ENCODE results near the gene EI24.

EI24 gene

GRCh38 chr11:125583496-125583895 is 14.2 kb downstream of the EI24 start:
- DNase-seq: no peak

GRCh38 chr11:125585487-125585886 is 16.2 kb downstream of the EI24 start:
- no peak for DNase-seq

GRCh38 chr11:125586623-125587022 is 17.3 kb downstream of the EI24 start:
- no peak for DNase-seq

GRCh38 chr11:125587480-125587879 is 18.2 kb downstream of the EI24 start:
- DNase-seq: no peak

- no peak for DNase-seq
Measured at GRCh38 chr11:125588505-125588904, 19.2 kb downstream of the EI24 start.

GRCh38 chr11:125591649-125592304 is 22.5 kb downstream of the EI24 start:
- no peak for DNase-seq

GRCh38 chr11:125592305-125593113 is 23.2 kb downstream of the EI24 start, which contains the start of gene STT3A:
Gene STT3A, plus strand, starts transcription at chr11:125592852. Its CDS starts 3,064 bp downstream, at chr11:125595916.
- peak; percentile 92 to 100 (median 94) for DNase-seq

- DNase-seq: no peak
Measured at GRCh38 chr11:125593114-125593820, 24.0 kb downstream of the EI24 start.

- DNase-seq: no peak
Measured at GRCh38 chr11:125594958-125595357, 25.7 kb downstream of the EI24 start.

- no peak for DNase-seq
Measured at GRCh38 chr11:125600663-125601062, 31.4 kb downstream of the EI24 start.

- DNase-seq: no peak
Measured at GRCh38 chr11:125603207-125603606, 33.9 kb downstream of the EI24 start.

- no peak for DNase-seq
Measured at GRCh38 chr11:125605417-125605816, 36.1 kb downstream of the EI24 start.

- no peak for DNase-seq
Measured at GRCh38 chr11:125609545-125609944, 40.3 kb downstream of the EI24 start.

- no peak for DNase-seq
Measured at GRCh38 chr11:125618383-125618782, 49.1 kb downstream of the EI24 start.

GRCh38 chr11:125621995-125622394 is 52.7 kb downstream of the EI24 start:
- no peak for DNase-seq

GRCh38 chr11:125623064-125623463 is 53.8 kb downstream of the EI24 start:
- no peak for DNase-seq

GRCh38 chr11:125624756-125625213 is 55.5 kb downstream of the EI24 start, which contains the start of gene CHEK1:
Gene CHEK1, plus strand, starts transcription at chr11:125625163. Its CDS starts 1,606 bp downstream, at chr11:125626769.
- no peak for DNase-seq

- DNase-seq: no peak
Measured at GRCh38 chr11:125625225-125625629, 56.0 kb downstream of the EI24 start.

- peak; percentile 68 to 80 (median 76) for DNase-seq
Measured at GRCh38 chr11:125625630-125626287, 56.5 kb downstream of the EI24 start.

- peak in 1 of 4 experiments; percentile 4 for DNase-seq
Measured at GRCh38 chr11:125626288-125626950, 57.1 kb downstream of the EI24 start.

GRCh38 chr11:125627236-125627910 is 58.1 kb downstream of the EI24 start:
- no peak for DNase-seq

All from activated CD4-positive, CD25-positive, alpha-beta regulatory T cell (primary cell).